NCI-H226 (cell line): ENCODE measurements around the gene NKD2.

Source experiments
- DNase-seq: peaks from one replicate; pipeline ENCODE4 v3.0.0-alpha.2; 2015

Gene NKD2

DNA sequence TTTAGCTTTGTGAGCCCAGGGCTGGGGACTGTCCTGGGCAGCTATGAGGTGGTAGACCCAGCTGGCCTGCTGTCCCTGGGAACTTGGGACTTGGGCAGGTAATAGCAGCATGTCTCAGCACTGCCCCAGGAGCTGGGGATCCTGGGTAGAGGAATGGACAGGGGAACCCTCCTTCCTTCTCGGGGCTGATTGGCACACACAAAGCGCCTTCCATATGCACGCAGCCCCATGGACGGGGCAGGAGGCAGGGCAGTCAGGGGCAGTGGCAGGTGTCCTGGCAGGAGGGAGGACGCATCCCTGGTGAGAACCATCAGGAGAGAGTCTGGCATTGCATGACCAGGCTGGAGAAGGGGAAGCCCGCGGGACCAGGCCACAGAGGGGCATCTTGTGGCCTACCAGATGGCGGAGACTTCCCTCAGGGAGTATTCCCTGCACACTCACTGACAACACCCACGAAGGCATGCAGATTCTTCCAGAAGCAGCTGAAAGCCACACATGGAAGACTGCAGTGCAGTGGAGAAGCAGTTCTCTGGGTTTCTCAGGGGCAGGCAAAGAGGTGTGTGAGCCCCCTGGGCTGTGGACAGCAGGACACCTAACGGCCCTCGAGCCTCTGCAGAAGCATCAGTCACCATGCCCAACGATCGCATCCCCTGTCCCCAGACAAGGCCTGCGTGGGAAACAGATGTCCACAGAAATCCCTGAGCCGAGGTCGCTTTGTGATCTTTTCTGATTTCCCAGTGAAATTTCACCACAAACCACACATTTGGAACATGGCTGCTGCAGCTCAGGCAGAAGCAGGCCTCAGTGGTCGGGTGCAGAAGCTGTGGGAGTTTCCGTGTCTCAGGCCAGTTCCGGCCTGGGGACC is 7.0 kb upstream of the NKD2 start:
- no peak for DNase-seq

DNA sequence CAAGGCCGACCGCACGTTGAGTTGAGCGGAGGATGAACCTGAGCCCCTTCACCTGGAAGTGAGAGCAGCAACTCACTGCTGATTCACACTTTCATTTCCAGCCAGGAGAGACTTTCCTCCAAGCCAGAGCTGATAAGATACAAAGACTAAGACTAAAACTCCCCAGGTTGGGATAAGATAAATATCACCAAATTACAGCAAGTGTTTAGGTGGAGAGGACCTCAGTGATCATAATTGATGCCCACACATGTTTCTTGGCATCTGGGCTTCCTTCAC is 6.4 kb upstream of the NKD2 start:
- peak; percentile 68 for DNase-seq

DNA sequence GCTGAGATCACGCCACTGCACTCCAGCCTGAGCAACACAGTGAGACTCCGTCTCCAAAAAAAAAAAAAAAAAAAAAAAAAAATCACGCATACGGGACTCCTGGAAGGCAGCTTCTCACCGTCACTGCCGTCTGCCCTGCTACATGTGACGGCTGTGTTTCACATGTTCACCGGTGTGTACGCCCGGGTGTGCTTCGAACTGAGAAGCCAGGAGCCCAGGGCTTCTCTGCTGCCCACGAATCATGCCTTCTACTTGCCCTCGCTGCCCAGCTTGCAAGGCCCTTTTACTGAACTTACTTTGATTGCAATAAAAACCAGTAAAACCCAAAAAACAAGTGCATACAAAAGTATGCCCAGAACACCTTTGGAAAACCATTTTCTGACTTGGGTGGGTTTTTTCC is 5.8 kb upstream of the NKD2 start:
- DNase-seq = no peak

DNA sequence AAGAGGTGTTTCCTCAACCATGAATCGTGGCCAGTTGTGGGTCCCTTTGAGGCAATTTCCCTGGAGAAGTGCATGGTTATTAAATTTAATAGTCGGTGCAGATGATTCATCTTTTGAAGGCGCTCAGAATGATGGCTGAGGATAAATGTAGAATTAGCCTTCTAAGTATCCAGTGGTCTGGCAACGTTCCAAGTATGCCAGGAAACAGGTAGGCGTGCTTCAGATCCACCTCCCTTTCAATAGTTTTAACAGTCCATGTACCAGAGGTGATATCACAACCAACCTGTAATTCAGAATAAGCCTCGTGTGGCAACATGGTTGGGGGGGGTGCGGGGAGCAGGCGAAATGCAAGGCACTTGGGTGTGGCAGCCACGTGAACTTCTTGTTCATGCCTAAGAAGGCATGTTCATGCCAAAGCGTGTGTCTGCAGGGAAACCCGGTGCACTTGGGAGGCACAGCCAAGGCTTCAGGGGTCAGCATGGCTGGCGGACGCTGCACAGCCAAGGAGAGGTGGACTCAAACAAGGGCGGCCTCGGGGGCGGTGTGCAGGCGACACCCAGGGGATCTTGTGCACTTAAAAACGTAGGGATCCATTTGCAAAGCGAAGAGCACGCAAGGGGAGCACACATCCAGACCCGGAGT is 5.2 kb upstream of the NKD2 start:
- DNase-seq = peak; percentile 77

DNA sequence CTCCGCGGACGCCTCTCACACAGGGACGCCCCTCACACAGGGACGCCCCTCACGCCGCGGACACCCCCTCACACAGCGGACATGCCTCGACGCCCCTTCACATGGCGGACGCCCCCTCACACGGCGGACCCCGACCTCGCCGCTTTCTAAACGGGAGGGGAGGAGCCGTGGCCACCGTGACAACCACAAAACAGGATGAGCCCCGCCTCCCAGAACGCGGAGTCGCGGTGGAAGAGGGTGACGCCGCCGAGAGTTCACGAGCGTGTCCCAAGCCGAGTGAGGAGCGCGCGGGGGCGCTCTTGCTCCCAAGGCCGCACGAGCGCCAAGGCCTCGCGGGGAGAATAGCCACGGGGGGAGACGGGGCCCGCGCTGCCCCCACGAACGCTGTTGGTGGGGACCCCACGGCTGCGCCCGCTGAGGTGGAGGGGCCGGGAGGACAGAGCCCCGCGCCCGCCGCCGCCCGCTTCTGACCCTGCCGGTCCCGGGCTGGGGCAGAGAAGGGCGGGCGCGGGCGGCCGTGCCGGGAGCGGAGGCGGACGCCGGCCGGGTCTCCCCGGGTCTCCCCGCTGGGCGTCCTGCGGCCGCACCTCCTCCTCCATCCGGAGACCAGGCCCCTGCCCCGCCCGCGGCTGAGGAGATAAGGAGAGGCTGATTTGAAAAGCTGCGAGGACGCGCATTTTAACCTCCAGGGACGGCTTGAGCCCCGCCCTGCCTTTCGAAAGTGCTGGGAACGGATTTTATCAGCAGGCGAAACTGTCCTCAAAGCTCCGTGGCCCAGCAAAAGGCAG is 3.9 kb upstream of the NKD2 start:
- DNase-seq = peak; percentile 64

DNA sequence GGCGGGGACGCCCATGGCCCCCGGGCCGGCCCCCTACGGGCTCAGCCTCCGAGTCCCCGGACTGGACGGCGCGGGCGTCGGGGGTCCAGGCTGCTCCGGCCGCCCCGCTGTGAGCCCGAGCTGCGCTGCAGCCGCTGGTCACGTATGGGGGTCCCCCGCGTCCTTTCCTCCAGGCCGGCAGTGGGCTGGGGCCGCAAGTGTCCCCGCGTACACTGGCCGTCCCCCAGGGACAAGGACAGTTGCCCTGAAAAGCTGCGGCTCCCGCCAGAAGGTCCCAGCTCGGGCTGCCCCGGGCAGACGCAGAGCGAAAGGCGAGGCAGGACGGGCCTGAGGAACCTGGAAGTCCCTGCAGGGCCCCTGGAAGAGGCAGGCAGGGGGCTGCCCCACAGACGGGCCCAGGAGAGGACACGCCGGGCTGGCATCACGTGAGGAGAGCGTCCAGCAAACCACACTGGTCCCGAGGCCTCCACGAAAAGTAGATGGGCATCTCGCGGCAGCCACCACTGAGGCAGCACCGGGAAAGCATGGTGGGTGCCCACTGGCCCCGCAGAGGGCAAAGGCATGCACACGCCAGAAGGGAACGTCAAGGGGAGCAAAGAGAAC is 3.3 kb upstream of the NKD2 start:
- DNase-seq = no peak

DNA sequence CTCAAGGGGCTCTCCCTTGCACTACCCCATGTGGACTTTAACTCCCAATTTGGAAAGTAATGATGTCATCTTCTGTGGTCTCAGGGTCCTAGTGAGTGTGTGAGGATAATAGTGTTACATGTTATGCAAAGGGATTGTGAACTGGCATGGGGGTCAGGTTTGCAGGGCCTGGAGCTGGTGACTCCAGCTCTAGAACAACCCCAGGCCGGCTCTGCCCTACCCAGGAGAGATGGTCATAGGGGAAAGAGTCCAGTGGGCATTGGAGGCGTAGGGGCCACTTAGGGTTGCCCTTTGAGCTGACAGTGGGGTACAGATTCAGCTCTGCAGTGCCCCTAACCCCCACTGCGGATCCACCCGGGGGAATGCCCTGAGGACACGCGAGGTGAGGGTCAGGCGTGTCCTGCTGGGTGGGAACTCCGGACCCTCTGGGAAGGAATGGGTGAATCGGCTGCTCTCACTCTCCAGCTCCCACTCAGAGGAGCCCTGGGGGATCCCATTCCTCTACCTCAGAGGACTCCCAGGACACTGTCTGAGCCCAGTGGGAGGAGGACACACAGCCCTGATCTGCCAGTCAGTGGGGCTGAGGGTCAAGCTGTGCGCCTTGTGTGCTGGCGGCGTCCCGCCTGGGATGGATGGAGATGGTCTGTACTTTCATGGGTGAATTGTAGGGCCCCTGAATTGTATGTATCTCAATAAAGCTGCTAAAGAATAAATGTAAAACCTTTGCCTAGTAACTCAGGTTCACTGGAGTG is 2.5 kb upstream of the NKD2 start:
- no peak for DNase-seq

DNA sequence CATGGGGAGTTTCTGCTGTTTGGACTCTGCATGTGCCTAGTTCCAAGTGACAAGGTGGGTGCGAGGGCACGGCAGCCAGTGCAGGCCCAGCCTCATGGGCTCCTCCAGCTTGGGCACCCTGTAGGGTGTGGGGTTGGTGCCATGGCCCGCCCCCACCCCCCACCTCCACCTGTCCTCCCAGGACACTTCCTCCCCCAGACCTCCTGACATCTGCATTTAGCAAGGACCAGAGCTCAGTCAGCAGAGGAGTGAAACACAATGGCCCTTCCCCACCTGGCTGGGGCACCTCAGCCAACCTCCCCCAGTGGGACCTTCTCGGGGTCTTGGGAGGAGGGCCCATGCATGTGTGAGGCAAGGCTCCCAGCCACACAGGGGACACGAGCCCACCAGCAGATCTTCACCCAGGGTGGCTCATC is 1.9 kb upstream of the NKD2 start:
- DNase-seq = no peak

DNA sequence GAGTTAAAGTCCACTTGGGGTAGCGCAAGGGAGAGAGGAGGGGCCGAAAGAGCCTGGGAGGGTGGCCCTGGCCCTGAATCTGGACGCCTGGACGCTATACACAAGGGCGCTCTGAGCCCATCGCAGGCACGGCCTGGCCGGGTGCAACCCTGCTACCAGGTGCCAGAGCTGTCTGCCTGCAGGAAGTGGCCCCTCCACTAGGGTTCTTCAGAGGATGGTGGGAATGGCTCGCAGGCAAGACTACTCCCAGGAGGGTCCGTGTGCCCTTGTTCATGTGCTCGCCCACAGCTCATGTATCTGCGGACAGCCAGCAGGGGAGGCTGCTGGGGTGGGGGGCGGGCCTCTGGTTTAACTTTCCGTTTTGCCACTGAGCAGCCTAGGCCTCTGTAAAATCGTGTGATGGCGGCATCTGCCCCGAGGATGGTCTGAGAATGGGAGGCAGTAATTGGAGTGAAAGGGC is 1.4 kb upstream of the NKD2 start:
- DNase-seq = no peak

DNA sequence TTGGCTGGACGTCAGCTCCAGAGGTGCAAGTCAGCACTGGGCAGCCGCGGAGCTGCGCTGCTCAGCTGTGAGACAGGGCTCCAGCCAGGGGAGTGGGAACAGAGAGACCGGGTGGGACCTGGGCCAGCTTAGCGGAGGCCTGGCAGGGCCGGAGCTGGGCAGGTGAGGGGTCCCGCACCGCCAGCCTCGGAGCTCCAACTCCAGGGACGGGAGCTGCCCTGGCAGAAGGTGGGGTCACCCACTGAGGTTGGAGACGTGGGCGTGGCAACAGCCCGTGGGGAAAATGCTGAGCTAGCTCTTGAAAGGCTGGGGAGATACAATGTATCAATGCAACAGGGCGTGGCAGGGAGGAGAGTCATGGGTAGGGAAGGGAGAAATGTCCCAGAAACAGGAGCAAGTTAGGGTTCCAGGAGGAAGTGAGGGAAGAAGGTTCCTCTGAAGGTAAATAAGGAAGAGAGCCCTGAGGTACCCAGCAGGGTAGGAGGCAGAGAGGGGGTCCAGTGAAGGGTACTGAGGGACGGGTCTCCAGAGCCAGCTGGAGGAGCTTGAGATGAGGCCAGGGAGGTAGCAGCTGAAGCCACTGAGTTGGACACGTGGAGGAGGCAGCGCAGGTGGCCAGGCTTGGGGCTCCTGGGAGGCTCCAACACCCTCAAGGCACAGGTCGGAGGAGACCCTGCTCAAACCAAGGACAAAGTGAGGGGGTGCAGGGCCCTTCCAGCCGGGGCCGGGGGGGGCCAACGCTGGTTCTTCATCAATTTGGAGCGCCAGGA is 736 bp upstream of the NKD2 start:
- DNase-seq = no peak

DNA sequence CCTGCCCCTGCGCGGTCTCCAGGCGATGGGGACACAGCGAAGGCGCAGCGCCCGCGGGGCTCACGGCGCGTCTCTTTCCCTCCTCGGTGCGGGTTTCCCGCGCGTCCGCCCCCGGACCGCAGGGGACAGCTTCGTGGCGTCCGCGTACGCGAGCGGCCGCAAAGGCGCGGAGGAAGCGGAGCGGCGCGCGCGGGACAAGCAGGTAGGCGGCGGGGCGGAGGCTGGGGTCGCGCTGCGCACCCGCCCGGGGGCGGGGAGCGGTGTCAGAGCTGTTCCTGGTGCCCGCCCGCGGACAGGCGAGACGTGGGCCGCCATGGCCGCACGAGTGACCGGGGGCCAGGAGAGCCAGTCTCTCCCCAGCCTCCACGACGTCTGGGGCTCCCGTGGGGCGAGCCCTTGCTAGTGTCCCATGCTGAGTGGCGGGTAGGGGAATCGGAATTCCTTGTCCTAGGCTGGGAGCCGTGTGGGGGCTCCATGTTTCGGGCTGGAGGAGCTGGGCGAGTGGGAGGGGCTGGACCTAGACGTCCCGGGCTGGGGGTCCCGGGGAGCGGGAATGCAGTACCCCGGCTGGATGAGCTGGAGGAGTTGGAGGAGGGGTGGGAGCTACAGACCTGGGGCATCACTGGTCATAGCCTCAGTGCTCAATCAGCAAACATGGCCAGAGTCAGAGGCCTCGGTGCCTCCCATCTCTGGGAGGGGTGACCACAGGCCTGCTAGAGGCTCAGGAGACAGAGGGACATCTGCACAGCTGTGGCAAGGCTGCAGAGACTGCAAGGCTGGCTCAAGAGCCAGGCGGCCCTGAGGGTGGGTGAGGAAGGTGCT is 968 bp downstream of the NKD2 start:
- no peak for DNase-seq

DNA sequence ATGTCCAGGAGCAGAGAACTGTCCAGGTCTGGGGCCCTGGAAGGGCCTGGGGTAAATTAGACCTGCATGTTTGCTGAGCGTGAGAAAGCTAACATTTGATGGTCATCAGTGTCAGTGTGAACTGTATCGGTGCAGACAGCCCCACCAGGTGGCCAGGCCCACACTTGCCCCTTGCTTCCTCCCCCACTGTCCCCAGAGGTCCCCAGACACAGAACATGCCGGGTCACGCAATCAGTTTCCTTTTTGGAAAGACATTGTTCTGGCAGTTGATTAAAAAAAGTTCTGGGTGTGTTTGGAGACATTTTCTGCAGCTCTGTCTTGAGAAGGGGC is 1.5 kb downstream of the NKD2 start:
- no peak for DNase-seq

DNA sequence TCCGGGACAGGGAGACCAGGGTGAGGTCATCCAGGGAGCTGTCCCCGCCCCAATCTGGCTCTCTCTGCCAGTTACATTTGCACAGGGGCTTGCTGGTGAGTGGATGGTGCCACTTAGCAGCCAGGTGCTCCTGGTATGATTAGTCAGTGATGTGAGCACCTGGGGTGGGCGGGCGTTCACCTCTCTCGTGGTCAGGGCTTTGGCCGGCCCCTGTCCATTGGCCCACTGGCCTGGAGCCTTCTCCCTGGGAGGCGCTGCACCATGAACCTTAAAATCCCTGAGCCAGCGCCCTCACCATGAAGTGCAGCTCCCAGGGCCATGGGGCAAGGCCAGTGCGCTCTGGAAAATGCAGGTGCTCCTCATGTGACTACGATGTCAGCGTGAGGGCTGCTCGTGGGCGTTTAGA is 2.0 kb downstream of the NKD2 start:
- no peak for DNase-seq

DNA sequence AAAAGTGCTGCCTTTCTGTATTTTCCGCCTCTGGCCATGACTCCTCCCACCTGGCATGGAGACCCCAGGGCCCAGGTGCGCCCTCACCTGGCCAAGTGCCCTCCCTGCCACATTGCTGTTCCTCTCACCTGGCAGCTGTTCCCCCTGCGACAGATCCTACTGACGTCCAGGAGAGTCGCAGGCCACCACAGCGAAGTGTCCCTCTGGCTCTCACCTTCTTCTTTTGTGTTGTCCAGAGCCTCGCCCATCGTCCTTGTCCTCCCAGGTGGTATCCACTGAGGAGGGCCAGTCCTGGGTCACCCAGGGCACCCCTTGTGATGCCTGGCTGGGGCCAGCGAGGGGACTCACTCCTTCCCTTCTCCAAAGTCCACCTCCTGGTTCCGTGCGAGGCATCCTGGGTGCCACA is 2.6 kb downstream of the NKD2 start:
- no peak for DNase-seq

DNA sequence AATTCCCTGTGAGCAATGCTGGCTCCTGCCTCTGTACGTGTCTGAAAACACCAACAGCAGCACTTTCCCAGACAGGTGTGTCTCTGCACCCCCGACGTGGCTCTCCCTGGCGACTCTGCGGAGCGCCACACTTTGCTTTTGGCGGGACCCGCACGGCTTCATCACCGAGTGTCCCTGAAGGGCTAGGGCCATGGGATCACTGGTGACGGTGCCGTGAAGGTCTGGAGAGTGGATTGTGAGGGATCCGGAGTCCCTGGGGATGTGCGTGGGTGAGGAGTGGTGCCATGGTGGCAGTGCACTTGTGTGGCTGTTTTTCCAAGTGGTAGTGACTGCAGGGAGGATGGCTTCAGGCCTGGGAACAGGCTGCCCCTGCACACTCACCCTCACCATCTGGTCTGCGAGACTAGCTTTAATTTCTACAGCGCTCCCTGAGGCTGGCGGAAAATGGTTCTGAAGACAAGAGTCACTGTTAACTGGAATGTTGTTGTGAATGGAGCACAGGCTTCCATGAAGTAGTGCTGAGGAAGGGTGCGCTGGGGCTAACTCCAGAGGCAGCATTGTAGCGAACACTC is 3.2 kb downstream of the NKD2 start:
- DNase-seq = no peak

DNA sequence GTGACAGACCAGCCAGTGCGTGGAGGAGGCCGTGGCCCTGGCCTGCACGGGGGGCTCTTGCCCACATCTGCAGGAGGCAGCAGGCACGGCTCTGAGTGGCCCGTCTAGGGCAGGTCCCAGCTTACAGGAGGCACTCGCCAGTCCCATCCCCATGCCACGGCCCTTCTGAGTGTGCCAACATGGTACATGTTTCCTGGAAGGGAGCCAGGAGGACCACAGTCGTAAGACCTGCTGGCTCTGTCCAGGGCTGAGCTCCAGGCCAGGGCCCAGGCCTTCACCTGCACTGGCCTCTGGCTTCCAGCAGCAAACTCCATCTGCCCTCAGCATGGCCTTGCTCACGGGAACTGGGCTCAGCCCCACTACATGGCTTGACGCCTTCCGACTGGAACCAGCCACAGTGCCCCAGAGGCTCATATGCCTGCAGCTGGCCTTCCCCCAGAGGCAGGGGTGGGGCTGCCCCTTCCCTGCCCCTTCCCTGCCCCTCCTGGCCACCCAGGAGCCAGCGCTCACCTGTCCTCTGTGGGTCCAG is 3.8 kb downstream of the NKD2 start:
- no peak for DNase-seq

DNA sequence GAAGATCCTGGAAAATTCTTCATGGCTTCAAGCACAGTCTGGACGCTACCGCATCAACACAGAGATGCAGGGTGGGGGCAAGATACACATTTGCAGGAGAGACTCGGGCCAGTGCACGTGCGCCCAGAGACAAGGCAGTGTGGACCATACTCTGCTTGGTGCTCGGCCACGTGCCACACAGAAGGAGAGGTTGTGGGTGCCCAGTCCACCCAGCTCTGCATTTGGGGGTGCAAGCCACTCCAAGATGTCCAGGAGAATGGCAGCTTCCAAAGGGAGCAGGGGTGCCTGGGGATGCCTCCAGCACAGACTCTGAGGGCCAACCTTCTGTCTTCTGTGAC is 4.3 kb downstream of the NKD2 start:
- DNase-seq = no peak

DNA sequence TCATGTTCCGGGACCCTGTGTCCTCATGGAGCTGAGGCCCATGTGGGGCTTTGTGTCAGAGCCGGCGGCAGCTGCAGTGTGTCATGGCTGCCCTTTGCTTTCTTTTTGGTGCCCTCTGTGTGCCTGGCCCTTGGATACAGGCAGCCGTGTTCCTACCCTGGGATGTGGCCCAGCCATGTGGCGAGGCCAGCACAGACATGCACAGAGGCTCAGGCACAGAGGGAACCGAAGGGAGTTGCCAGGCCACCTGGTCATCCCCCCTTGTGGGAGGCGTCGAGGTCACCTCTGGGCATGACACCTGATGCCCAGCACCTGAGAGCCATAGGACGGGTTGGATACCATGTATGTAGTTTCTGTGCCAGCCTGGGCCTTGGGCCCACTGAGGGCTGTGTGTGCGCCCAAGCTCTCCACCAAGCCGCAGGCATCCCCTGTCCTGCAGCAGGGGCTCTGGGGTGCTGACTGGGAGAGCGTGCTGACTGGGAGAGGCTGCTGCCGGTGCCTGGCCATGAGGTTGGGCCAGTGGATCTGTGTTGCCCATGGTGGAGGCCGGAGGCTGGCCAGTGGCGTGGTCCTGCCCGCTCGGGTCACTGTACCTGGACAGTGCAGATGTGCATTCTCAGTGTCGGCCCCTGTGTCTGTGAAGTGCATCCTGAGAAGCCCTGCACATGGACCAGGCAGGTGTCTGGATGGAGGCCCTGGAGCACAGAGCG is 4.8 kb downstream of the NKD2 start:
- no peak for DNase-seq

DNA sequence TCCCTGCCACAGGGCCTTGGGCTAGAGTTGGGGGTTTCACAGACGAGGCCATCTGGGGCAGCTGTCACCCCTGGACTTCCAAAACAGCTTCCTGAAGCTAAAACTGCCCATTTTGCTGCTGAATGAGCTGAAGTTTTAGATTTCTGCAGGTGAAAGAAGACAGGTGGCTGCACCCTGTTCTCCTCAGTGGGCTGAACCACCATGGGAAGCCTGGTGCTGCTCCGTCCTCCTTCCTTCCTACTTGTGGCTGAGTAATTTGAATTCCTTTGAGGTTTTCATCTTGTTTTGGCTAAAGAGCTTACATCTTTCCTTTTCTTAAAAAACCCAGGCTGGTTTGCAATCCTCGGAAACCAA is 5.3 kb downstream of the NKD2 start:
- no peak for DNase-seq

DNA sequence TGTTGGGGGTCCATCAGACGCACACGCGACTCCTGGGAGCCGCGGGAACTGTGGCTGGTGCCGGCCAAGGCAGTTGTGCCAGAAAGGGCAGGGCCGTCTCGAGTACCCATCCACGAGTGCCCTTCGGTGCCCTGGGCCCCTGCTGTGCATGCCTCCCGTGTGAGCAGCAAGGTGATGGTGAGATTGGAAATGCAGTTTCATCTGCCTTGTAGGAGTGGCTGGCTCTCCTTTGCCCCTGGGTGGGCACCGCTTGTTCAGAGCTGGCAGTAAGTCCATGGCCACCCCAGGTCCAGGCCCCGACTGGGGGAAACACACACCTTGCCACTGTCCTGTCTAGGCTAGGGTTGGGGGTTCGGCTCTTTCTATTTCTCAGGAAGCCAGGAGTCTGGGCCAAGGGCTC is 5.7 kb downstream of the NKD2 start:
- no peak for DNase-seq
